DMS153 treated with DMSO at 0.1 percent for 48 hours (cell line): ENCODE measurements around the gene FRS3.
"Not testable (repeated sequence)": the region's sequence is repeated elsewhere in the genome, so short reads cannot be mapped to it uniquely, and the experiment has no call there.

Source experiments
- DNase-seq: peaks from one replicate; lab custom pipeline; 2025; ENCODE audit not compliant: unreplicated experiment; lab: John Stamatoyannopoulos, UW

The FRS3 gene

GRCh38 chr6:41770381-41771057 is 9.2 kb downstream of the FRS3 start:
- no peak for DNase-seq

DNA sequence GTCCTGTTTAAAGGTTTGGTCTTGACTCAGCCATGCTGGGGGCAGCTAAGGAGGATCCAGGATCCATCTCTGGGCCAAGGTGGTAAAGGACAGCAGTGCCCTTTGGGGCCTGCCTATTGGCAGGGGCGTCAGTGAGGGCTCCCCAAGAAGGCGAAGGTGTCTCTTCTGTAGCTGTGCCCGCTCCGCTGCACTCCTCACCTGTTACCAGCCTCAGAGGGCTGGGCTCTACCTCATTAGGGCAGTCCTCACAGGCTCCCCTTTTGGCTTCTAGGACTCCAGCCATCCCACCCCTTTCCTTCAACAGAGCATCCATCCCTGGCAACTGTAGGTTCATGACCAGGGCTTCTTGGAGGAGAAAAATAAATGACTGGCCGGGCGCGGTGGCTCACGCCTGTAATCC is 10.3 kb downstream of the FRS3 start:
- no peak for DNase-seq

- DNase-seq, result no peak
Measured at GRCh38 chr6:41768545-41769308, 11.0 kb downstream of the FRS3 start.

GRCh38 chr6:41767112-41767833 is 12.4 kb downstream of the FRS3 start:
- DNase-seq, result no peak

DNA sequence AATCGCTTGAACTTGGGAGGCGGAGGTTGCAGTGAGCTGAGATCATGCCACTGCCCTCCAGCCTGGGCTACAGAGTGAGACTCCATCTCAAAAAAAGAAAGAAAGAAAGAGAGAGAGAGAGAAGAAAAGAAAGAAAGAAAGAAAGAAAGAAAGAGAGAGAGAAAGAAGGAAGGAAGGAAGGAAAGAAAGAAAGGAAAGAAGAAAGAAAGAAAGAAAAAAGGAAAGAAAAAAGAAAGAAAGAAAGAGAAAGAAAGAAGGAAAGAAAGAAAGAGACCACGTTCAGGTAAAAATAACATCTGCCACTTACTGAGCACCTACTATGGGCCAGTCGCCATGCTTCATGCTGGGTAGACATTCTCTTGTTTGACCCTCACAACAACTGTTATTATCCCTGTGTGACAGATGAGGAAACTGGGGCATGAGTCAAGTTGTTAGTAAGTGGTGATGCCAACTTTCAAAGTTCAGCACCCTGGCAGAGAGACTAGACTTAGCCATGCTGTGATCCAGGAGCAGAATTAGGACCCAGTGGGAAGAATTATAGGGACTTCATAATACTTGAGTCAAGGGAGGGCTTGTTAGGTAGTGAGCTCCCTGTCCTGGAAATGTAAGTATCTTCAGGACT is 13.5 kb downstream of the FRS3 start:
- not testable (repeated sequence) for DNase-seq

DNA sequence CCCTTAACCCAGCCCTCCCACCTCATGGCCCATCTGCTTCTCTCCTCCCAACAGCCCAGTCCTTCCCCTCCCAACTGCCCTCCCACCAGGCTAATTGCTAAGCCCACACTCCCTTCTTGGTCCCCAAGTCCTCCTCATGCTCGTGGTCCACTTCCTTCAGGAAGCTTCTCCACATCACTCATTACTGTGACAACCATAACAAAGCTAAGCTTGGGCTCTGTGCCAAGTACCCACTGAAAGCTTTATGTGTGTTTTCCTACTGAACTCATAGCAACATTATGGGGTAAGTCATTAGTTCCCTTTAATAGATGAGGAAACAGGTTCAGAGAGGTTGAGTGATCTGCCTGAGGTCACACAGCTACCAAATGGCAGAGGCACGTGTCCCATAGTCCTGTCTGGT is 16.2 kb downstream of the FRS3 start:
- DNase-seq, result no peak

- DNase-seq, result no peak
Measured at GRCh38 chr6:41759905-41760579, 19.7 kb downstream of the FRS3 start.

DNA sequence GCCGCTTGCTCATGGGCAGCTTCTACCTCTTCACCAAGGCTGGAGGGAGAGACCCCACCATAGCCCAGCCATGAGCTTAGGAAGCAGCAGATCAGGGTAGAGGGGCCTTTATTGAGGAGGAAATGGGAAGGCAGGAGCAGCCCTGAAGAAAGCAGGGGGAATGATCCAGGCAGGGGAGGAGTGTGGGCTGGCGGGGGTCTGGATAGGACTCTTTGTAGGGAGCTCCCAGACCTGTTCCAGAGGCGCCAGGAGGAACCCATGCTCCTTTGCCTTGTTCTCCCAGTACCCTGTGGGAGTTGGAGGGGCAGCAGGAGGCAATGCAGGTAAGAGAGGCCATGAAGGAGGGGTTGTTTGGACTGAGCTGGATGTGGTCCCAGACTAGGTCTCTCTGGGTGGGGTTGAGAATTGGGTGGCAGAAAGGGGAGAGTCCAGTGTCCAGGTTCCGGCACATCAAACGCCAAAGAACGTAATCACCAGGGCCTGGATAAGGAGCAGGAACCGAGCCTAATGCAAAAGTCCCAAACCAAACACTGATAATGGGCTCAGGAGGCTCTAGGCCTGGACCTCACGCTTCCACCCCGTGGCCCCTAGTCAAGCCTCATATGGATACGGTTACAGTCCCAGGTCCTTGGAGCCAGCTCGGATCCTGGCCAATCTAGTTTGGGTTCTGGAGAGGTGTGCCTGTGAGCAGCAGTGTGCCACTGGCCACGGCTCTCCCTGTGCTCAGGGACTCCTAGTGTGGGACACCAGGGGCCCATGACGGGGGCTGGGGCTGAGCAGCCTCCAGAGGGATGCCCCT is 20.4 kb downstream of the FRS3 start:
- no peak for DNase-seq

- DNase-seq, result no peak
Measured at GRCh38 chr6:41758641-41759035, 21.1 kb downstream of the FRS3 start.

GRCh38 chr6:41757931-41758640 is 21.6 kb downstream of the FRS3 start:
- no peak for DNase-seq

- no peak for DNase-seq
Measured at GRCh38 chr6:41757271-41757670, 22.4 kb downstream of the FRS3 start.

GRCh38 chr6:41756354-41756753 is 23.3 kb downstream of the FRS3 start:
- no peak for DNase-seq

DNA sequence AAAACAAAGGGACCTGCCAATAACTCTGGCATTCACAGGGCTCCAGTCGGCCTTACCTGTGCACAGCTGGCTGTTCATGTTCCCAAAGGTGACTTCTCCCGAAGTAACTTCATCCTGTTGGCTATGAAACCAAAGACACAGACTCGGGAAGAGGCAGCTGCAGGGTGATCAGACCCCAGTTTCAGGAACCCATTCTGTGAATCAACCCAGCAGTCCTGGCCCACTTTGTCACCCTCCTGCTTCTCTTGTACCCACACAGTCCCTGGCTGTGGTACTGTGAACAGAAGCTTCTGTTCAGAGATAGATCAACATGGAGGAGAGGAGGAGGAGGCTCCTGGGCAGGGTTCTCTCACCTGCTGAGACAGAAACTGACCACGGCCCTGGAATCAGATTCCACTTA is 23.8 kb downstream of the FRS3 start:
- DNase-seq, result no peak

- no peak for DNase-seq
Measured at GRCh38 chr6:41750374-41750773, 29.3 kb downstream of the FRS3 start.

- no peak for DNase-seq
Measured at GRCh38 chr6:41748542-41748941, 31.2 kb downstream of the FRS3 start.

- no peak for DNase-seq
Measured at GRCh38 chr6:41748102-41748477, 31.6 kb downstream of the FRS3 start.

DNA sequence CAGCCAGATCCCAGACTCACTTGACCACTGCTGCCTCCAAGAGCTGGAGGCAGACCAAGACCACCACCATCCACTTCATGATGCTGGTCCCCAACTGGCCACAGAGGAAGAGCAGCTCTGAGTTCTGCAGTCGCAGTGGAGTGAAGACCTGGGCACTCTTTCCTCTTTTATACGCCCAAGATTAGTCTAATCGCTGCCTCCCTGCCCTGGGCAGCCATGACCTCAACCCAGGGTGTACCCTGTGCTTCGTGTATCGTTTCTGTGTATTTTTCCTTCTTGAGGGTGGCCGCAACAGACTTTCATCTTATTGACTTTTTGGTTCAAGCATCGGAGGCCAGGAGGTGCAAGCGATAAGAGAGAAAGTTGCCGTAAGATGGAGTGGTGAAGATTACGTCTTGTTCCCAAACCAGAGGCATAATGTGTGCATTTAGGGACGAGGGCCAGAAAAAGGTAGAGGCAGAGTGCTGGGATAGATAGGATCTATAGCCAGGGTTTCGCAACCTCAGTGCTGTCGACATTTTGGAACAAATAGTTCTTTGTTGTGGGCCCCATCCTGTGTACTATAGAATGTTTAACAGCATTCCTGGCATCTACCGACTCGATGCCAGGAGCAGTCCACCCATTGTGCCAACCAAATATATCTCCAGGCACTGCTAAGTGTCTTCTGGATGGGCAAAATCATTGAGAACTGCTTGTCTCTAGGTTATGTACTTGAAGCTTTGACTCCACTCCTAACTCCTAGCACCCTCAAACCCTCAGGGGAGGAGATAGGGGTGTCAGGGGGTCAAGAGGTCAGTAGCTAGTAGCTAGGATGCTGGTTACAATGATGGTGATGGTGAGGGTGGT is 32.2 kb downstream of the FRS3 start, which contains the start of gene PGC:
PGC (minus strand) TSS at position 142 of the 846 bp plus-strand sequence; CDS start at position 79, 63 bp downstream.
- DNase-seq, result no peak

GRCh38 chr6:41746107-41746506 is 33.6 kb downstream of the FRS3 start:
- DNase-seq, result no peak
